Endodermal cell (in vitro differentiated cells): ENCODE results near the gene NPAS4. TPM values are rescaled to one million over a fixed set of nuclear protein-coding genes. Genes with fewer than 3 reads are reported as not detected.

Experiments
- DNase-seq: peaks from one replicate; pipeline ENCODE4 v3.0.0-alpha.2; 2017
- H3K27ac ChIP-seq: 2 replicates; pipeline ENCODE4 v1.5.1; 2013; ENCODE audit warnings: mild to moderate bottlenecking, low read depth, low read length, moderate library complexity
- H3K27me3 ChIP-seq: 2 replicates; pipeline ENCODE4 v1.6.1; 2013; ENCODE audit warnings: mild to moderate bottlenecking, low read length, moderate library complexity; ENCODE audit not compliant: insufficient read depth, control insufficient read depth, poor library complexity, severe bottlenecking
- H3K36me3 ChIP-seq: 2 replicates; pipeline ENCODE4 v1.7.0; 2013; ENCODE audit warnings: mild to moderate bottlenecking, low read length, moderate library complexity; ENCODE audit not compliant: control insufficient read depth, insufficient read depth
- H3K4me1 ChIP-seq: one replicate; pipeline ENCODE4 v1.7.0; 2013; ENCODE audit warnings: low read length; ENCODE audit not compliant: control insufficient read depth, insufficient read depth
- H3K4me3 ChIP-seq: 2 replicates; pipeline ENCODE4 v1.5.1; 2013; ENCODE audit warnings: mild to moderate bottlenecking, low read length, moderate library complexity
- H3K9ac ChIP-seq: 2 replicates; pipeline ENCODE4 v1.6.1; 2013; ENCODE audit warnings: mild to moderate bottlenecking, low read length, moderate library complexity; ENCODE audit not compliant: poor library complexity, severe bottlenecking; ENCODE audit errors: extremely low read depth
- H3K9me3 ChIP-seq: 2 replicates; pipeline ENCODE4 v1.6.1; 2013; ENCODE audit warnings: mild to moderate bottlenecking, low read length, moderate library complexity; ENCODE audit not compliant: control insufficient read depth
- H3K27ac Mint-ChIP-seq: 2 replicates; pipeline ENCODE4 v1.8.0; 2020; ENCODE audit warnings: mixed read lengths
- H3K27me3 Mint-ChIP-seq: 2 replicates; pipeline ENCODE4 v1.8.0; 2021; ENCODE audit warnings: mild to moderate bottlenecking, mixed read lengths; ENCODE audit not compliant: insufficient read depth
- H3K36me3 Mint-ChIP-seq: 2 replicates; pipeline ENCODE4 v1.8.0; 2020; ENCODE audit warnings: low read depth, mixed read lengths
- H3K4me1 Mint-ChIP-seq: 2 replicates; pipeline ENCODE4 v1.8.0; 2020; ENCODE audit warnings: mixed read lengths
- H3K4me3 Mint-ChIP-seq: 2 replicates; pipeline ENCODE4 v1.8.0; 2020; ENCODE audit warnings: mild to moderate bottlenecking, moderate library complexity, mixed read lengths
- H3K9me3 Mint-ChIP-seq: 2 replicates; pipeline ENCODE4 v1.8.0; 2020; ENCODE audit warnings: mild to moderate bottlenecking, mixed read lengths
- WGBS, 2 experiments: methylation state at CpG; one replicate each; pipeline versions ENCODE4 v1.1.5 to v1.1.7; 2013; ENCODE audit warnings: missing lambda C conversion rate in 2 of 2, mixed read lengths in 1 of 2; ENCODE audit not compliant: insufficient coverage in 1 of 2, insufficient read length in 1 of 2; 5-methylcytosine and 5-hydroxymethylcytosine counted together
- total RNA-seq, 2 donors: library from RNA; stranded (reverse); fragmentation: NEBNext Ultra II Directional in 1 of 2; extraction: Animal tissue kit (Norgen Biotek cat#: 25700) in 1 of 2; gene quantifications; 2 replicates in 1 of 2; 3 replicates in 1 of 2; pipeline ENCODE4 v1.2.1, GENCODE V29; 2021
- TF ChIP-seq, protein P1 (sequence below): fragments of 200-600 bp; sonication (generic); conservative IDR thresholded peaks from 2 replicates; pipeline ENCODE4 v1.5.0; 2021; ENCODE audit warnings: antibody characterized with exemption, mild to moderate bottlenecking

The NPAS4 gene
- total RNA-seq, 2 donors from 2014 or later = not detected

- H3K27ac Mint-ChIP-seq = no peak overlapping the region
- H3K9me3 Mint-ChIP-seq = peaks cover 2% of the 10 kb centered on the region
- Histone ChIP-seq H3K9ac (no peak overlapping the region), H3K36me3 (no peaks in the 10 kb centered on the region), H3K27me3 (no peaks in the 10 kb centered on the region), H3K4me3 (no peak overlapping the region), H3K4me1 (no peaks in the 10 kb centered on the region), H3K9me3 (no peaks in the 10 kb centered on the region), H3K27ac (no peak overlapping the region)
- TF ChIP-seq, protein P1, sequence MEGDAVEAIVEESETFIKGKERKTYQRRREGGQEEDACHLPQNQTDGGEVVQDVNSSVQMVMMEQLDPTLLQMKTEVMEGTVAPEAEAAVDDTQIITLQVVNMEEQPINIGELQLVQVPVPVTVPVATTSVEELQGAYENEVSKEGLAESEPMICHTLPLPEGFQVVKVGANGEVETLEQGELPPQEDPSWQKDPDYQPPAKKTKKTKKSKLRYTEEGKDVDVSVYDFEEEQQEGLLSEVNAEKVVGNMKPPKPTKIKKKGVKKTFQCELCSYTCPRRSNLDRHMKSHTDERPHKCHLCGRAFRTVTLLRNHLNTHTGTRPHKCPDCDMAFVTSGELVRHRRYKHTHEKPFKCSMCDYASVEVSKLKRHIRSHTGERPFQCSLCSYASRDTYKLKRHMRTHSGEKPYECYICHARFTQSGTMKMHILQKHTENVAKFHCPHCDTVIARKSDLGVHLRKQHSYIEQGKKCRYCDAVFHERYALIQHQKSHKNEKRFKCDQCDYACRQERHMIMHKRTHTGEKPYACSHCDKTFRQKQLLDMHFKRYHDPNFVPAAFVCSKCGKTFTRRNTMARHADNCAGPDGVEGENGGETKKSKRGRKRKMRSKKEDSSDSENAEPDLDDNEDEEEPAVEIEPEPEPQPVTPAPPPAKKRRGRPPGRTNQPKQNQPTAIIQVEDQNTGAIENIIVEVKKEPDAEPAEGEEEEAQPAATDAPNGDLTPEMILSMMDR = no peak
- WGBS, 2 experiments = 73 to 88% methylated on average over 2 to 3 of the region's 3 CpGs
- no peaks in the 10 kb centered on the region for H3K4me1 Mint-ChIP-seq
- H3K4me3 Mint-ChIP-seq = no peak overlapping the region
- no peaks in the 10 kb centered on the region for H3K36me3 Mint-ChIP-seq
- no peak for DNase-seq
- peaks cover 40% of the 10 kb centered on the region for H3K27me3 Mint-ChIP-seq
Measured at GRCh38 chr11:66454828-66455227, 34.0 kb downstream of the NPAS4 start.

DNA sequence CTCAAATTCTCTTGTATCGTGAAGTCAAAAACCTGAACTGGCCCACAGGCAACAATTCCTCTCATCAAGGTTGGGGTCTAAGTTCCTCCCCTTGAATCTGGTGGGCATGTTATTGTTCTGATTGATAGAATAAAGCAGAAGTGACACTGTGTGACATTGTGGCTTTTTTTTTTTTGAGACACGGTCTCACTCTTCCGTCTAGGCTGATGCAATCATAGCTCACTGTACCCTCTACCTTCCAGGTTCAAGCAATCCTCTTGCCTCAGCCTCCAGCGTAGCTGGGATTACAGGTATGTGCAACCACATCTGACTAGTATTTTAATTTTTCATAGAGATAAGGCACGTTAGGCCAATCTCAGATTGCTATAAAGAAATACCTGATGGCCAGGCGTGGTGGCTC, 37.0 kb downstream of the NPAS4 start:
- no peaks in the 10 kb centered on the region for H3K27me3 ChIP-seq
- Mint-ChIP-seq H3K36me3 (no peaks in the 10 kb centered on the region), H3K4me1 (no peaks in the 10 kb centered on the region), H3K9me3 (peaks cover 7% of the 10 kb centered on the region), H3K27me3 (peaks cover 26% of the 10 kb centered on the region), H3K27ac (no peak overlapping the region), H3K4me3 (no peak overlapping the region)
- peaks cover 13% of the 10 kb centered on the region for H3K9me3 ChIP-seq
- no peak for DNase-seq
- TF ChIP-seq, protein P1 = no peak
- H3K9ac ChIP-seq = no peak overlapping the region
- no peak overlapping the region for H3K4me3 ChIP-seq
- H3K27ac ChIP-seq = no peak overlapping the region
- WGBS, 2 experiments = 91% methylated on average over 6 of the region's 6 CpGs
- no peaks in the 10 kb centered on the region for H3K4me1 ChIP-seq
- H3K36me3 ChIP-seq = no peaks in the 10 kb centered on the region

GRCh38 chr11:66459138-66459778, 38.4 kb downstream of the NPAS4 start:
- Histone ChIP-seq H3K9me3 (peaks cover 22% of the 10 kb centered on the region), H3K9ac (no peak overlapping the region), H3K4me1 (no peaks in the 10 kb centered on the region), H3K36me3 (no peaks in the 10 kb centered on the region), H3K27me3 (no peaks in the 10 kb centered on the region), H3K4me3 (no peak overlapping the region), H3K27ac (no peak overlapping the region)
- Mint-ChIP-seq H3K27ac (no peak overlapping the region), H3K36me3 (no peaks in the 10 kb centered on the region), H3K27me3 (peaks cover 24% of the 10 kb centered on the region), H3K9me3 (peaks cover 16% of the 10 kb centered on the region), H3K4me1 (no peaks in the 10 kb centered on the region), H3K4me3 (no peak overlapping the region)
- 76 to 86% methylated on average over 3 to 5 of the region's 5 CpGs for WGBS, 2 experiments
- no peak for DNase-seq
- TF ChIP-seq, protein P1 = no peak
